Measurements from ENCODE around the gene LZTFL1.

LZTFL1 gene

GRCh38 chr3:45873036-45873435 is 31.1 kb upstream of the LZTFL1 start:
- no peak for TF ChIP-seq CTCF (conservative IDR thresholded peaks at IDR 0.05; ENCODE audit: low read depth, low read length)
- no peak overlapping the region for H3K4me3 ChIP-seq (ENCODE audit: low read depth, low read length)
- DNase-seq (ENCODE audit: low read depth) = no peak

GRCh38 chr3:45872569-45872968 is 30.6 kb upstream of the LZTFL1 start:
- TF ChIP-seq CTCF (conservative IDR thresholded peaks at IDR 0.05; ENCODE audit: low read depth, low read length) = no peak
- no peak overlapping the region for H3K4me3 ChIP-seq (ENCODE audit: low read depth, low read length)
- no peak for DNase-seq (ENCODE audit: low read depth)

GRCh38 chr3:45871780-45872179 is 29.9 kb upstream of the LZTFL1 start:
- no peak overlapping the region for H3K4me3 ChIP-seq (ENCODE audit: low read depth, low read length)
- no peak for TF ChIP-seq CTCF (conservative IDR thresholded peaks at IDR 0.05; ENCODE audit: low read depth, low read length)
- DNase-seq (ENCODE audit: low read depth) = no peak

GRCh38 chr3:45870099-45870498 is 28.2 kb upstream of the LZTFL1 start:
- no peak for DNase-seq (ENCODE audit: low read depth)
- no peak overlapping the region for H3K4me3 ChIP-seq (ENCODE audit: low read depth, low read length)
- TF ChIP-seq CTCF (conservative IDR thresholded peaks at IDR 0.05; ENCODE audit: low read depth, low read length) = no peak

GRCh38 chr3:45869638-45870037 is 27.7 kb upstream of the LZTFL1 start:
- no peak overlapping the region for H3K4me3 ChIP-seq (ENCODE audit: low read depth, low read length)
- no peak for TF ChIP-seq CTCF (conservative IDR thresholded peaks at IDR 0.05; ENCODE audit: low read depth, low read length)
- DNase-seq (ENCODE audit: low read depth) = no peak

- TF ChIP-seq CTCF (conservative IDR thresholded peaks at IDR 0.05; ENCODE audit: low read depth, low read length) = no peak
- no peak for DNase-seq (ENCODE audit: low read depth)
- H3K4me3 ChIP-seq (ENCODE audit: low read depth, low read length) = no peak overlapping the region
Measured at GRCh38 chr3:45868650-45869049, 26.7 kb upstream of the LZTFL1 start.

- no peak for TF ChIP-seq CTCF (conservative IDR thresholded peaks at IDR 0.05; ENCODE audit: low read depth, low read length)
- no peak overlapping the region for H3K4me3 ChIP-seq (ENCODE audit: low read depth, low read length)
- no peak for DNase-seq (ENCODE audit: low read depth)
Measured at GRCh38 chr3:45868213-45868612, 26.3 kb upstream of the LZTFL1 start.

Data from choroid plexus epithelial cell (primary cell).